Calu3 (cell line): ENCODE results near the gene SF3A2. TPM values are rescaled to one million over a fixed set of nuclear protein-coding genes. Genes with fewer than 3 reads are reported as not detected.

Experiments used
- BruUV-seq: library from RNA; stranded (reverse); fragments of 400-500 nt; replicated peaks from 2 replicates; lab custom pipeline; 2021; lab: Mats Ljungman, UMichigan
- CTCF ChIA-PET: fragments of 300-600 bp; sonication (Branson Sonifier 250); formaldehyde crosslinking; loops from one replicate; lab custom pipeline; 2022; ENCODE audit warnings: antibody characterized with exemption; lab: Charles Lee
- DNase-seq: peaks from one replicate; pipeline ENCODE4 v3.0.0; 2022
- H3K27ac Mint-ChIP-seq: one replicate; pipeline ENCODE4 v1.8.0; 2022; ENCODE audit warnings: mixed read lengths; ENCODE audit not compliant: unreplicated experiment
- H3K27me3 Mint-ChIP-seq: one replicate; pipeline ENCODE4 v1.8.0; 2022; ENCODE audit warnings: mixed read lengths; ENCODE audit not compliant: unreplicated experiment
- H3K36me3 Mint-ChIP-seq: one replicate; pipeline ENCODE4 v1.8.0; 2022; ENCODE audit warnings: mild to moderate bottlenecking, moderate library complexity, mixed read lengths; ENCODE audit not compliant: insufficient read depth, unreplicated experiment
- H3K4me1 Mint-ChIP-seq: one replicate; pipeline ENCODE4 v1.8.0; 2022; ENCODE audit warnings: mild to moderate bottlenecking, low read depth, mixed read lengths; ENCODE audit not compliant: unreplicated experiment
- H3K4me3 Mint-ChIP-seq: one replicate; pipeline ENCODE4 v1.8.0; 2022; ENCODE audit warnings: mild to moderate bottlenecking, low read depth, moderate library complexity, mixed read lengths; ENCODE audit not compliant: unreplicated experiment
- H3K9me3 Mint-ChIP-seq: one replicate; pipeline ENCODE4 v1.8.0; 2022; ENCODE audit warnings: low read depth, mixed read lengths; ENCODE audit not compliant: unreplicated experiment
- intact Hi-C: fragments of 100-400 bp; cut with micrococcal nuclease; formaldehyde crosslinking; loops from one replicate; pipeline ENCODE4 v1.10.0; 2022; ENCODE audit not compliant: unreplicated experiment
- total RNA-seq: library from RNA; stranded (reverse); gene quantifications from 2 replicates; pipeline ENCODE4 v1.2.3, GENCODE V29; 2022
- TF ChIP-seq, protein P1 (sequence below): fragments of 200-600 bp; IDR thresholded peaks from one replicate; pipeline ENCODE4 v1.8.0; 2022; ENCODE audit warnings: antibody characterized with exemption; ENCODE audit not compliant: unreplicated experiment

Gene SF3A2
- total RNA-seq, 1 experiment from 2014 or later, result 83.6 TPM

DNA sequence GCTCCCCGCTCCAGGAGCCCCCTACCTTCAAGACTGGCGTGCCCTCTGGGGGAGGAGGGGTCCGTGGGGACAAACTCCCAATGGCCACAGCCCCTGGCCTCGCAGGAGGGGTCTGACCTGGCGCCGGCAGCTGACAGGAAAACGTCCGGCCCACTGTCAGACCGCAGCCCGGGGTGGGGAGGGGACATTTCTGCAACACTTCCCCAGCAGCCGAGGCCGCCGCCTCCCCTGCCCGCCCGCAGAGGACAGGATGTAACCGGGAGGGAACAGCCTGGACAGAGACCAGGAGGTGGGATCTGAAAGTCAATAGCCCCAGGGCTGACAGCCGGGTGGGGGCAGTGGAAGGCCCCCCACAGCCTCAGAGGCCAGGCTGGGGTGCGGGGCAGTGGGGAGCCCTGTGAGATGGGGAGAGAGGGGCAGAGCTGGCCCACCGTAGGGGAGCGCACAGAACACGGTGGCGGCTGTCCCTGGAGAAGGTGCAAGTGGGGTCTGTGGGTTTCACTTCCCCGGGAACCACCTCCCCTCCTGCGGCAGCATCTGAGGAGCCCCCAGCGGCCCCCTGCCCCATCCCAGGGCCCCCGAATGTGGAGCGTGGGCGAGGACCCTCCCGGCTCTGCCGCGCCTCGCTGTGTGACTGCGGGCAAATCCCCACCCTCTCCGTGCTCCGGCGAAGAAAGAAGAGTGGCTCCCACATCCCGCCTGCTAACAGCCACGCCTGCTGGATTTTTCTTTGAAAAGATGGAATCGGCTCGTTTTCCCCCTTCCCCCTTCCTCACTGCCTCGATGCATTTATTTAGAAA is 45.6 kb downstream of the SF3A2 start, which contains the start of gene PEAK3:
TSS of gene PEAK3 (minus strand) at position 114 of the 800 bp plus-strand sequence. CDS start 1,244 bp downstream, outside the sequence.
- Mint-ChIP-seq H3K4me3 (no peak within 1 kb of the TSS), H3K36me3 (peaks cover 14% of the 10 kb centered on the region), H3K27me3 (no peaks in the 10 kb centered on the region), H3K4me1 (no peaks in the 10 kb centered on the region), H3K27ac (no peak within 1 kb of the TSS), H3K9me3 (no peaks in the 10 kb centered on the region)
- intact Hi-C loops, result no loop called here
- BruUV-seq, result no TSS peak
- TF ChIP-seq, protein P1, sequence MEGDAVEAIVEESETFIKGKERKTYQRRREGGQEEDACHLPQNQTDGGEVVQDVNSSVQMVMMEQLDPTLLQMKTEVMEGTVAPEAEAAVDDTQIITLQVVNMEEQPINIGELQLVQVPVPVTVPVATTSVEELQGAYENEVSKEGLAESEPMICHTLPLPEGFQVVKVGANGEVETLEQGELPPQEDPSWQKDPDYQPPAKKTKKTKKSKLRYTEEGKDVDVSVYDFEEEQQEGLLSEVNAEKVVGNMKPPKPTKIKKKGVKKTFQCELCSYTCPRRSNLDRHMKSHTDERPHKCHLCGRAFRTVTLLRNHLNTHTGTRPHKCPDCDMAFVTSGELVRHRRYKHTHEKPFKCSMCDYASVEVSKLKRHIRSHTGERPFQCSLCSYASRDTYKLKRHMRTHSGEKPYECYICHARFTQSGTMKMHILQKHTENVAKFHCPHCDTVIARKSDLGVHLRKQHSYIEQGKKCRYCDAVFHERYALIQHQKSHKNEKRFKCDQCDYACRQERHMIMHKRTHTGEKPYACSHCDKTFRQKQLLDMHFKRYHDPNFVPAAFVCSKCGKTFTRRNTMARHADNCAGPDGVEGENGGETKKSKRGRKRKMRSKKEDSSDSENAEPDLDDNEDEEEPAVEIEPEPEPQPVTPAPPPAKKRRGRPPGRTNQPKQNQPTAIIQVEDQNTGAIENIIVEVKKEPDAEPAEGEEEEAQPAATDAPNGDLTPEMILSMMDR, result no peak
- DNase-seq, result no peak
- CTCF ChIA-PET, result no interaction called here

DNA sequence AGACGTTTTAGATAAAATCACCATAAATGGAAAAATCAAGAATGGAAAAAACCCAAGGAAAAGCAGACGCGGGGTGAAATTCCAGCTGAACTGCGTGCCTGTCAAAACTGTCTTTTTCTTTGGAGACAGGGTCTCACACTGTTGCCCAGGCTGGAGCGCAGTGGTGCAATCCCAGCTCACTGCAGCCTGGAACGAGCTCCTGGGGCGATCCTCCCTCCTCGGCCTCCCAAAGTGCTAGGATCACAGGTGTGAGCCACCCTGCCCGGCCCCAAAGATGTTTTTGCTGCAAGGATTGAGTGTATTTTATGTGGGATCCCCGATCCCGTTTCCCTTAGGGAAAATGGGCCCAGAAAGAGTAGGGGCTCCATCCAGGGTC is 46.2 kb downstream of the SF3A2 start:
- no peak overlapping the region for H3K4me3 Mint-ChIP-seq

DNA sequence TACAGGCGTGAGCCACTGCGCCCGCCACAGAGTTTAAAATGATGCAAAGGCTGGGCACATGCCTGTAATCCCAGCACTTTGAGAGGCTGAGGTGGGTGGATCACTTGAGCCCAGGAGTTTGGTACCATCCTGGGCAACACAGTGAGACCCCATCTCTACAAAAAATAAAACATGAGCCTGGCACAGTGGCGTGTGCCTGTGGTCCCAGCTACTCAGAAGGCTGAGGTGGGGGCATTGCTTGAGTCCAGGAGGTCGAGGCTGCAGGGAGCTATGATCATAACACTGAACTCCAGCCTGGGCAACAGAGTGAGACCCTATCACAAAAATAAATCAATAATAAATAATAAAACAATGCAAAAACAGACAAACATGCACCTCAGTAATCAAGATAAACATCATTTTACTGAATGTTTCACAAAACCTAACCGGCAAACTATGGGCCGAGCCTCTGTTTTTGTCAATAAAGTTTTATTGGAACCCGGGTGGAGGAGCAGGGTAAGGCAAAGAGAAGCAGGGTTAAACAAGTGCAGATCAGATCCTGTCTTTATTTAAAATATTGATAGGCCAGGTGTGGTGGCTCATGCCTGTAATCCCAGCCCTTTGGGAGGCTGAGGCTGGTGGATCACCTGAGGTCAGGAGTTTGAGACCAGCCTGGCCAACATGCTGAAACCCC is 47.3 kb downstream of the SF3A2 start:
- Mint-ChIP-seq H3K4me1 (no peaks in the 10 kb centered on the region), H3K27ac (no peak overlapping the region), H3K36me3 (peaks cover 5% of the 10 kb centered on the region), H3K27me3 (peaks cover 14% of the 10 kb centered on the region), H3K9me3 (no peaks in the 10 kb centered on the region), H3K4me3 (no peak overlapping the region)
- intact Hi-C loops, result no loop called here
- TF ChIP-seq, protein P1, result no peak
- no TSS peak for BruUV-seq
- CTCF ChIA-PET, result no interaction called here
- no peak for DNase-seq

More for the DNA sequence above, 46.2 kb downstream of the SF3A2 start:
- BruUV-seq, result no TSS peak
- intact Hi-C loops, result no loop called here
- no peak for DNase-seq
- Mint-ChIP-seq H3K27me3 (peaks cover 3% of the 10 kb centered on the region), H3K9me3 (no peaks in the 10 kb centered on the region), H3K36me3 (peaks cover 8% of the 10 kb centered on the region), H3K27ac (no peak overlapping the region), H3K4me1 (no peaks in the 10 kb centered on the region)
- CTCF ChIA-PET, result no interaction called here
- TF ChIP-seq, protein P1, result no peak

DNA sequence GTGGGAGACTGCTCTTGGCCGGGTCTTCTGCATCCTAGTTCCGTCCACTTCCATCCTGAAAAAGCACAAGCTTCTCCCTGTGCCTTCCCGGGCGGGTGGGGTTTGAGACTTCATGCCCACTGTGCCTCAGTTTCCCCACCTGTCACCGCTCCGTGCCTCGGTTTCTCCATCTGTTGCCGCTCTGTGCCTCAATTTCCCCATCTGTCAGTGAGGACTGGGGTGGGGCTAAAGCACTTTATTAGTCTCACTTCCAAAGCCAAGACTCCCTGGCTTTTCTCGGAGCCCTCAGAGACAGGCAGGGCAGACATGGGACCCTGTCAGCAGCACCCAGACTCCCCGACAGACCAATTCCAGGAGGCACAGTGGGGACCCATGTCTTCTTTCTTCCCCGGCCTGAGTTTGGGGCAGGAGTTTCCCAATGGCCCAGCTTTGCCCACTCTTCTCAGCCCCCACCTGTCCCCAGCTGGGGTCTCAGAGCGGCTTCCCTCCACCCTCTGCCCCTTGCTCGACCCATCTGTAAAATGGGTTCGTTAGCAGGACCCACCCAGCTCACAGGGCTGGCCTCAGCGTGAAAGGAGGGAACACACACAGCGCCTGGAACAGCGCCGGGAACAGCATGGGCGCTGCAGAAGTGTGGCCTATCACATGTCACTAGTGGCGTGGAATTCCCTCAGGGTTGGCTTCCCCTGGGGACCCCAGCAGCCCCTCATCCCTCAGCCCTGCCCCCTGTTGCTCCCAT is 49.9 kb downstream of the SF3A2 start:
- Mint-ChIP-seq H3K4me1 (no peaks in the 10 kb centered on the region), H3K4me3 (no peak overlapping the region), H3K27ac (no peak overlapping the region), H3K27me3 (peaks cover 27% of the 10 kb centered on the region), H3K36me3 (peaks cover 10% of the 10 kb centered on the region), H3K9me3 (no peaks in the 10 kb centered on the region)
- intact Hi-C loops, result no loop called here
- TF ChIP-seq, protein P1, result no peak
- BruUV-seq, result no TSS peak
- CTCF ChIA-PET, result no interaction called here
- no peak for DNase-seq
